Duodenal mucosa (tissue), 2 donors: ENCODE data around the gene ETV6.
A peak's percentile ranks its signal among the peaks of the same experiment; 100 is the strongest.

ENCODE experiments used
- H3K27ac ChIP-seq: one replicate; pipeline ENCODE4 v1.7.0; 2013; ENCODE audit warnings: low read depth, low read length
- H3K27me3 ChIP-seq, 2 donors: one replicate each; pipeline ENCODE4 v1.7.0; 2013; ENCODE audit warnings: low read length in 2 of 2, control low read depth in 1 of 2; ENCODE audit not compliant: insufficient read depth in 2 of 2, control insufficient read depth in 1 of 2
- H3K36me3 ChIP-seq, 2 donors: one replicate each; pipeline ENCODE4 v1.7.0; 2013; ENCODE audit warnings: low read length in 2 of 2, control low read depth in 1 of 2; ENCODE audit not compliant: insufficient read depth in 2 of 2, control insufficient read depth in 1 of 2
- H3K4me1 ChIP-seq, 2 donors: one replicate each; pipeline ENCODE4 v1.7.0; 2013; ENCODE audit warnings: low read length in 2 of 2, control low read depth in 1 of 2; ENCODE audit not compliant: insufficient read depth in 2 of 2, control insufficient read depth in 1 of 2
- H3K4me3 ChIP-seq, 2 donors: one replicate each; pipeline ENCODE4 v1.7.0; 2013; ENCODE audit warnings: low read length in 2 of 2, low read depth in 1 of 2
- H3K9ac ChIP-seq, 2 donors: one replicate each; pipeline ENCODE4 v1.7.0; 2013; ENCODE audit warnings: low read length in 2 of 2, low read depth in 1 of 2
- H3K9me3 ChIP-seq, 2 donors: one replicate each; pipeline ENCODE4 v1.7.0; 2013; ENCODE audit warnings: low read length in 2 of 2, control low read depth in 1 of 2; ENCODE audit not compliant: control insufficient read depth in 1 of 2

The ETV6 gene

DNA sequence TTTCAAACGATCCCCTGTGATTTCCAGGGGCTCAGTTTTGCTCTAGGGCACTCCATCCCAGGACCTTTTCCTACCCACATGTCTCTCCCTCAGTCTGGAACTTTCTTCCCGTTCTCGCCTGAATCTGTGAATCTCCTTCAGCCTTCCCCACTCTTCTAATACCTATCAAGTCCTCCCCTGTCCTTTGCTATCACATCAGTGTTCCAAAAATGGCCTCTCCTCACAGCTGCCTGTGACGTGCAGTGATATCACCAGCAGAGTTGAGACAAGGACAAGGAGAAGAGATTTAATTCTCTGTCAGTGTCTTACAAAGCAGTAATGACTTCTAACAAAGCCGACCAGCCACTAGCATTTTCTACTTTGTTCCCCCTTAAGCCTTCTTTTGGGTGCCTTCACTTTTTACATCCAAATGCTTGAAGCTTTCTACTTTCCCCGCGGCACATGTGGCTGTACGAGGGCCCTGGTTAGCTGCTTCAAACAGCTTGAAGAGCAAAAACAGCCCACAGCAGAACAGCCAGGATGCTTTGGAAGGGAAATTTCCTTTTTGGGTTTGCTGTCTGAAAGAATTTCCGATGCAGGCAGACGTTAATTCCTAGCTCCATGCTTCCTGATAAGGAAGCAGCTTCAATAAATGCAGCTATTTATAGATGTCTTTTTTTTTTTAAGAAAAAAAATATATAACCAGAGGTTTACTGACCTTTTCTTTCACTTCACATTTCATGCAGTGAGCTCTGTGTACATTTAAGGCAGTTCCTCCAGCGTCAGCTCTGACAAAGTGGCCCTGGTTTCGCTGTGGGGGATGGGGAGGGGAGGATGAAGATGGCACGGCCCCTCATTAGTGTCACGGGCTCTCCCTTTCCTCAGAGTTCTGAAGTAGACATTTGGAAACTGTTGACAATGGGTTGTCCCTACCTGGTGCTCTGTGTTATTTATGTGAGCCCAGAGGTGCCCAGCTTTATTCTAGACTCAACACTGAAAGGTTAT, 109.3 kb downstream of the ETV6 start:
- Histone ChIP-seq H3K9me3 (no peaks in the 10 kb centered on the region), H3K4me3 (no peak overlapping the region), H3K27me3 (no peaks in the 10 kb centered on the region), H3K4me1 (peaks cover 60 to 64% of the 10 kb centered on the region in 2 donors), H3K27ac (peak overlapping the region; percentile 63), H3K36me3 (peaks cover 6 to 10% of the 10 kb centered on the region in 2 donors), H3K9ac (no peak overlapping the region)

GRCh38 chr12:11759494-11759878, 110.0 kb downstream of the ETV6 start:
- no peak overlapping the region for H3K4me3 ChIP-seq

DNA sequence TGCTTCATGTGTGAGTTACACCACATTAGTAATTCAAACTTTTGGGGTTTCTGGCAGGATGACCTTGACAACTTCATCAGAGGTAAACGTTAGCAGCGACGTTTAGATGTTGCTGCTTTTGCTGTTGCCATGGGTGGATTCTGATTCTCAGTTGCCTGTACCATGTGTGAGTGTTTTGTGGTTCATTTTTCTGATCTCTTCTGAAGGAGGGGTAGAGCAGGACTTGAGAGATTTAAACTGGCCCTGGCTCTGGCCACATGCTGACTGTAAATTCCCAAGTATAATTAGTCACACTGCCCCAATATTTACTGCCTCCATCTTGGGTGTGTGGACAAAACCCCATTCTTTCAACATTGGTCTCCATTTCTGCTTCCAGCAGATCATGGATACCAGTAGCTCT, 110.4 kb downstream of the ETV6 start:
- no peak overlapping the region for H3K27ac ChIP-seq
- no peaks in the 10 kb centered on the region for H3K27me3 ChIP-seq
- H3K36me3 ChIP-seq: peaks cover 0 to 6% of the 10 kb centered on the region in 2 donors
- no peak overlapping the region for H3K4me3 ChIP-seq
- H3K4me1 ChIP-seq: peaks cover 69 to 72% of the 10 kb centered on the region in 2 donors
- no peaks in the 10 kb centered on the region for H3K9me3 ChIP-seq
- H3K9ac ChIP-seq: no peak overlapping the region

More at GRCh38 chr12:11759494-11759878, 110.0 kb downstream of the ETV6 start:
- no peak overlapping the region for H3K9ac ChIP-seq
- H3K36me3 ChIP-seq: peaks cover 3 to 6% of the 10 kb centered on the region in 2 donors
- H3K4me1 ChIP-seq: peaks cover 66 to 71% of the 10 kb centered on the region in 2 donors
- H3K9me3 ChIP-seq: no peaks in the 10 kb centered on the region
- no peaks in the 10 kb centered on the region for H3K27me3 ChIP-seq
- H3K27ac ChIP-seq: no peak overlapping the region

- Histone ChIP-seq H3K9ac (no peak overlapping the region), H3K4me1 (peaks cover 60 to 68% of the 10 kb centered on the region in 2 donors), H3K36me3 (peaks cover 0 to 6% of the 10 kb centered on the region in 2 donors), H3K4me3 (no peak overlapping the region), H3K27ac (no peak overlapping the region), H3K27me3 (no peaks in the 10 kb centered on the region), H3K9me3 (no peaks in the 10 kb centered on the region)
Observed at GRCh38 chr12:11761869-11762567, 112.5 kb downstream of the ETV6 start.

GRCh38 chr12:11762723-11763326, 113.4 kb downstream of the ETV6 start:
- H3K27ac ChIP-seq: no peak overlapping the region
- H3K4me3 ChIP-seq: no peak overlapping the region
- peak overlapping the region in 1 of 2 donors; percentile 3 for H3K9ac ChIP-seq
- H3K4me1 ChIP-seq: peaks cover 55 to 66% of the 10 kb centered on the region in 2 donors
- no peaks in the 10 kb centered on the region for H3K9me3 ChIP-seq
- H3K27me3 ChIP-seq: no peaks in the 10 kb centered on the region
- peaks cover 0 to 1% of the 10 kb centered on the region in 2 donors for H3K36me3 ChIP-seq

GRCh38 chr12:11763760-11764520, 114.5 kb downstream of the ETV6 start:
- Histone ChIP-seq H3K9ac (no peak overlapping the region), H3K4me1 (peaks cover 56 to 66% of the 10 kb centered on the region in 2 donors), H3K4me3 (no peak overlapping the region), H3K27ac (no peak overlapping the region), H3K9me3 (no peaks in the 10 kb centered on the region), H3K36me3 (no peaks in the 10 kb centered on the region), H3K27me3 (no peaks in the 10 kb centered on the region)

DNA sequence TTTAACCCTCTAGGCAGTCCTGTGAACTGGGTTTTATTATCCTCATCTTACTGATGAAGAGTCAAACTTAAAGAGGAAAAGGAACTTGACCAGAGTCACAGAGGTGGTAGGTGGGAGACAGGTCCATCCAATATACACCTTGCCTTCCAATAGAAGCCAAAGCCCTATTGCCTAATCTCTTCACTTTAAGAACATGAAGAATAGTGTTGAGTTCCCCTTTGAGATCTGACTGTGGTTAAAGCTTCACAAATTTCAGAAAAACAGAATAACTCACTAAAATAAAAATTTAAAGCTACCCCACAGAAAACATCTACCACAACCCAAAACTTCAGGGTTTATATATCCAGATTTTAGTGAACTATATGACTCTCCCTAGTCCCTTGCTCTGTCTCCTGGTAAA, 115.4 kb downstream of the ETV6 start:
- H3K36me3 ChIP-seq: no peaks in the 10 kb centered on the region
- no peak overlapping the region for H3K9ac ChIP-seq
- no peak overlapping the region for H3K27ac ChIP-seq
- H3K4me1 ChIP-seq: peaks cover 65 to 72% of the 10 kb centered on the region in 2 donors
- no peaks in the 10 kb centered on the region for H3K27me3 ChIP-seq
- no peaks in the 10 kb centered on the region for H3K9me3 ChIP-seq
- no peak overlapping the region for H3K4me3 ChIP-seq

DNA sequence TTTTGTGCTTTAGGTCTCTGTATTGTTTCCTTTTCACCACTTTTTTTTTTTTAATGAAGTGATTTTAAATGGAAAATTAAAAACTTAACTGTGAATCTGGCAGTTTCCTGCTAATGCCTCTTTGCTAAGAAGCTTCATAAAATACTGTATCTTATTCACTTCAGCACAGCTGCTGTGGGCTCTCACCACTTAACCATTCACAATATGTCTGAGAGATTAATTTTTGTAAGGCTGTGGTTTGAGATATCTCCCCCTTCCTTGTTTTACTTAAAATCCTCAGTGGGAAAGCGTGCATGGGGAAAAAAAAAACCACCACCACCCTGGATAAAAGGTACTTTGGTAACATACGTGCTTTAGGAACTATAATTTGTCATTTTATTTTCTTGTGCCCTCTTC, 115.9 kb downstream of the ETV6 start:
- H3K9ac ChIP-seq: peak overlapping the region in 1 of 2 donors; percentile 15
- peaks cover 69 to 76% of the 10 kb centered on the region in 2 donors for H3K4me1 ChIP-seq
- no peaks in the 10 kb centered on the region for H3K27me3 ChIP-seq
- no peaks in the 10 kb centered on the region for H3K36me3 ChIP-seq
- H3K27ac ChIP-seq: no peak overlapping the region
- H3K9me3 ChIP-seq: no peaks in the 10 kb centered on the region
- H3K4me3 ChIP-seq: no peak overlapping the region

GRCh38 chr12:11765817-11766794, 116.6 kb downstream of the ETV6 start:
- Histone ChIP-seq H3K9me3 (no peaks in the 10 kb centered on the region), H3K4me1 (peaks cover 69 to 76% of the 10 kb centered on the region in 2 donors), H3K27ac (peak overlapping the region; percentile 34), H3K9ac (peak overlapping the region; percentile 15 to 22), H3K27me3 (no peaks in the 10 kb centered on the region), H3K4me3 (peak overlapping the region; percentile 6 to 29), H3K36me3 (no peaks in the 10 kb centered on the region)
